MV-4-11 (cell line): ENCODE results near the gene RUNX1.

Source experiments
- DNase-seq: peaks from one replicate; lab custom pipeline; 2025; lab: John Stamatoyannopoulos, UW

RUNX1 gene

GRCh38 chr21:35048706-35049617 lies at the start of gene RUNX1:
Gene RUNX1 (minus strand): TSS chr21:35049302.
- DNase-seq = peak; percentile 100

GRCh38 chr21:35097525-35097924 lies 48.4 kb upstream of the RUNX1 start:
- no peak for DNase-seq

DNA sequence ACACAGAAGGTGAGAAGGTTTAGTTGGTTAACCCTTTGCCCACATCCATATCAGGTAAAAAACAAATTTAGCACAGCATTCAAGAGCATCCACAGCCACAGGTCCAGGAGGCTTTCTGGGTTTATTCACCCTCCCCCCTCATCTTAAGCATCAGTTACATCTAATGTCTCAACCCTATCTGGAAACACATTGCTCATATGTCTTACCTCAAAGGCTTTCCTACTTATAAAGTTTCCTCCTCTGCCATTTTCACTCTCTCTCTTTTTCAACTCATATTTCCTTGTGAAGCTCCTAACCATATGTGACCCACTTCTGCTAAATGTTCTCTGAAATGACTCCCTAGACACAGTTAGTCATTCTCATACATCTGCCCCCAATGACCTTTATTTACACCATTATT lies 47.9 kb upstream of the RUNX1 start:
- peak; percentile 63 for DNase-seq

DNA sequence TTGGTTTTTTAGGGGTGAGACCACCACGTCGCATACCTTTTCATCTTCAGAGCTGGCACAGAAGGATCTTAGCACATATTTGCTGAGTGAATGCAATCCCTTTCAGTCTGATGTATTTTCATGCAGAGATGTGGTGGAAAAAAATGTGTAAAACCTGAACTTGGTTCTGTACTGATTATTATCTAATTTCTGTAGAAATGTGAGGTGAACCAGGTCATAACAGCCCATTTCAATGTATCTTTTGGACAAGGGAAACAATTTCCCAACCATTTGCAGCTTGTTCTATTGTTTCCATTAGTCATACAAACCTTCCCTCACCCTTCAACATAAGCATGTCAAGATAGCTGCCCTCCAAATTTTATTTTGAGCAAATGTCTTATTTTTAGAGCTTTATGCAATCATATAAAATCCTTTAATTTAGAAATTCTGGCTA lies 46.8 kb upstream of the RUNX1 start:
- DNase-seq = no peak

- no peak for DNase-seq
Measured at GRCh38 chr21:35093514-35093913, 44.4 kb upstream of the RUNX1 start.

DNA sequence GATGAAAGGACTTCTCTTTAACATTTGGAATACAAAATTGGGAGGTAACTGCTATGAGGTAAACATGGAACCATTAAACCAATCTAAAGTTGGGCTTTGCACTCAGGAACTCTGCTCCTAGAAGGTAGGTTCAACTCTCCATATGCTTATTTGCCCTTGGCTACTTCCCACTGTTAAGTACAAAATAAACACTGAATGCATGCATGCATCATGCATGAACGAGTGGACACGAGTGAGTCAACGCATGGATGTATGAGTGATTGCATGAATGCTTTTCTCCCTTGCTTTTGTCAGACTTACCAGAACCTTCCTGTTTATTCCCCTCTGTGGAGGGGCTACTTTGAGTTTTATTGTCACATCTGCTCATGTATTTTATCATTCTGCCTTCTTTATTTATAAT lies 42.4 kb upstream of the RUNX1 start:
- no peak for DNase-seq

DNA sequence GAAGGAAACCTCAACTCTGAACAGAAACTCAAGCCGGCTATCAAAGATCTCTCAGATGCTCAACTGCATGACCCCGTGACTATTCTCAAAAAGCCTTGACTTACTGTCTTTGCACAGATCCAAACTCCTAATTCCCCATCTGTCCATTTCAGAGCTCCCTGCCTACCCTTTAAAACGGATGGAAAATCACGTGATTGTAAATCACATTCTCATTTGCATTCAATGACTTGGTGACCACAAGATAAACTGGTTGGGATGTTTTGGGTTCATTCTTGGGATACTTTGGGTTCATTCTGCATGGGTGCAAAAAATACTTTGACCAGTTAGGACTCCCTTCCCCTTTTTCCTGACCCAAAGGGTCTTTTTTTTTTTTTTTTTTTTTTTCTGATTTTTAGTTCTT lies 41.3 kb upstream of the RUNX1 start:
- DNase-seq = no peak

DNA sequence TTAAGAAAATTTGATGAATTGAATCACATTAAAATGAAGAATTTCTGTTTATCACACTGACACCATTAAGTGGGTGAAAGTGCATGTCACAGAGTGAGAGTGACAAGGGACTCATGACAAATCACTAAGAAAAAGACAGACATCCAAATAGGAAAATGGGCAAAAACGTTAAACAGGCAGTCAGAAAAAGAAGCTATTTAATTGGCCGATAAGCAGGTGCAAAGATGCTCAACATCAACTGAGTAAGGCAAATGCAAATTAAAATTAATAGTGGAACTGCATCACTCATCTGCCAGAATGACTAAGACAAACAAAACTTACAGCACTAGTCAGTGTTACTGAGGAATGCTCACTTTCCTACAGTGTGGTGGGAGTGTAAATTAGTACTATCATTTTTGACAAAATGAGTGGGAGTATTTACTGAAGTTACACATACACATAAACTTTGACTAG lies 39.2 kb upstream of the RUNX1 start:
- DNase-seq = no peak

GRCh38 chr21:35086357-35086756 lies 37.3 kb upstream of the RUNX1 start:
- DNase-seq = no peak

DNA sequence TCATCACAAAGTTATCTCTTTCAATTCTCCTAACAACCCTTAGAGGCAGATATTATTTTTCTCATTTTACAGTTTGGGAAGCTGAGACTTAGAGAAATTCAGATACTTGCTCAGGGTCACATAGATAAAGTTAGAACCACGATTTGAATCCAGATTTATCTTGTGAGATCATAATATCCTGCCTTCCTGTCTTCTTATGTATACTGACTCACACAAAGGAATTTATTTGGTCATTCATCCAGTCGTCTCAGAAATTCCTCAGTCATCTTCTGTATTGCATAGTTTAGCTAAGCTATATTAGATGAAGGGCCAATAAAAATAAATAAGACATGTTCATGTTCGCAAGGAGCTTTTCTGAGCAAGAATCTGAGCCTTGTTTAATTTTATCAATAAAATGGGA lies 35.8 kb upstream of the RUNX1 start:
- DNase-seq = no peak

DNA sequence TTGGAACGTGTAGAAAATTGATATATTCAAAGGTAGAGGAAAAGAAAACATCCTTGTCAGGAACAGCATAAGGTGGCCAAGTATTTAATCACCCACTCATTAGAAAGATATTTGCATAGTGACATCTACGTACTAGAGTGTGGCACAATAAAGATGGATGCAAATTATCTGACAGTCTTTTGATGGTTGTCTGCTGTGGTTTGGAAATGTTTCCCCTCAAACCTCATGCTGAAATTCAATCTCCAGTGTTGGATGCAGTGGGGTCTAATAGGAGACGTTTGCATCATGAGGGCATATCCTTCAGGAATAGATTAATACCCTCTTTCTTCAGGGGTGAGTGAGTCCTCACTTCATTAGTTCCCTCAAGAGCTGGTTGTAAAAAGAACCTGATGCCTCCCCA lies 34.1 kb upstream of the RUNX1 start:
- no peak for DNase-seq

DNA sequence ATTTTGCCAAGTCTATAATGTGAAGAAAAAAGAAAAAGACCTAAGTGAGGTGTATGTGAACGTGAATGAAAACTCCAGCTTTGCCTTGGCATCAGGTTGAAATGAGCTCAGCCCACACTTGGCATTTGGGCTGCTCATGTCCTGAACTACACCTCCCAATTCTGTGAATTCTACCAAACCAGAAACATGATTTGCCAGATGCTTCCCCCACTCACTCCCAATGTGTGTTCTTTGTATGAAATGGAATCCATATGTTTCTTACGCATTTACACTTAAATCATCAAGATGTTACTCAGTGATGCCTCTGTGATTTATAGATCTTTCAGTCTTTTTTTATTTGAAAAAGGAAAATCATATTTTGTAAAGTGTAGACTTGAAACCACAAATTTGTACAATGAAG lies 32.8 kb upstream of the RUNX1 start:
- no peak for DNase-seq

GRCh38 chr21:35079181-35079580 lies 30.1 kb upstream of the RUNX1 start:
- no peak for DNase-seq

DNA sequence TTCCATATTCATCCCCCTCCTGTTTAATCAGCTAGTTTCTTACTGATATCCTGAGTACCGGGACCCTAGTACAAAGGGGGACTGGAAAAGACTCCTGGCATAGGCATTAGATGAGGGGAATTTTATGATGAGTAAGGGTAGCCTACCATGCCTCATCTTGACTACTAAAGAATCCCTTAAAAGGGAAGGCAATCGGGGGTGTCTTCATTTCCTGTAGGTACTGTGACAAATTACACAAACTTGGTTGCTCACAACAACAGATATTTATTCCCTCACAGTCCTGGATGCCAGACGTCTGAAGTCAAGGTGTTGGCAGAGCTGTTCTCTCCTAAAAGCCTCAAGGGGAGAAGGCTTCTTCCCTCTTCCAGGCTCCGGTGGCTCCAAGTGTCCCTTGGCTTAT lies 28.9 kb upstream of the RUNX1 start:
- no peak for DNase-seq

GRCh38 chr21:35077466-35077865 lies 28.4 kb upstream of the RUNX1 start:
- no peak for DNase-seq

DNA sequence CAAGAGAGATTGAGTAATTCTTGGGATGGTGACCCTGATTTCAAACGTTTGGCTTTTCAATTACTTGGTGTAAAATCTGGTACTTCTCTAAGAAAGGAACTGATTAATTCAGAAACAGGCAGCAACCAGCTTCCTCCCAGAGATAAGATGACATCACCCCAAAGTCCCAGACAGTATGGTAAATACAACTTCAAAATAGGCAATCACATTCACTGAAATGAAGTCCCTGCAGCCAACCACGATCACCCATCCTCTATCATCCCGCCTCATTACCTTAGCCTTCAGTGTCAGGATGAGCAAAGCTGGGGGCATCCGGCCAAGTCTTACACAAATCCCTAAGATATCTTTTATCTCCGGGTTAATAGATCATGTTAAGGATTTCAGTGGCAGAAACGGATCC lies 26.4 kb upstream of the RUNX1 start:
- DNase-seq = peak; percentile 44

DNA sequence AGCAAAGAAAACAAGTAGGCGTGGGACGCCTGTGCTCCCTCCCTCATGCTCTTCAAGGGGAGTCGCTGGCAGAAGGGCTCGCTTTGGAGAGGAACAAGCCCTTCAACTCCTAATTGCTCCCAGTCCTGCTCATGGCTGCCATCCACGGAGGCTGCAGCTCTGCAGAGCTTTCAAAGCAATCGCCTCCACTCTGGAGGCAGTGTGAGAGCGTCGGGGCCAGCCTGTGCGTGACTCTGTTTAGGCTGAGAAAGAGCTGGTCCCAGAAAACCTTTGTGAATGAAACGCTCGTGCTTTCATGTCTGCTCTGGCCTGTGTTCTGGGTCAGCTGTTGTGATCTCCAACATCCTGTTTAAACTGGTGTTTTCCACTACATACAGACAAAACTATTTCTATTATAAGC lies 23.9 kb upstream of the RUNX1 start:
- no peak for DNase-seq

DNA sequence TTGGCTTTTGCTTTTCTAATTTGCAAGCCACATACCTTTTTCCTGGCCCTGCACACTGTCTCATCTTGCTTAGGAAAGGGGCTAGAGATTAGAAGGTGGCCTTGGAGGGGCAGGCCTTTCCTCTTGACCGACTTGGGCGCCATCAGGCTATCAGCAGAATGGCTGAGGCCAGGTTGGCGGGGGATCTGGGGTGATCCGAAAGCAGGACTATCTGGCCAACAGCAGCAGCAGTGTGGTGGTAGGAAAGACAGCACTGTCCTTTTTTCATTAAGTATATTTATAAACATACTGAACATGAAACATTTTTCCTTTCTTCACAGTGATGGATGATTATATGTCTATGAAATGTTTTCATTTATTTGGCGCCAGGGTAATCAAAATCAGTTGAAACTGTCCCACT lies 23.5 kb upstream of the RUNX1 start:
- no peak for DNase-seq

- no peak for DNase-seq
Measured at GRCh38 chr21:35071347-35071746, 22.2 kb upstream of the RUNX1 start.

DNA sequence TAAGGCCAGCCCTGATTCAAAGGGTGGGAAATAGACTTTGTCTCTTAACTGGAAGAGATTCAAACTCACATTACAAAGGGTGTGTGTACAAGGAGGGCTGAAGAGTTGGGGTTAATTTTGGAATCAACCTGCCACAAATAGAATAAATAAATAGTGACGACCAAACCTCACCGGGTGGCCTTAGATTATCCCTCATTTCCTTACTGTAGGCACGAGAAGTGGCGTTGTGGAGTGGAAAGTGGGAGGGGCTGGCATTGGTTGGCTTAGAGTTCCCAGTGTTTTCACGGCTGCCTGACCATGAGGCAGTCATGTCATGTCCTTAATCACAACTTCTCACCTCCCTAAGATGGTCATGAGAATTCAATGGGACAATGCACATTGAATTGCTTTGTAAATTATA lies 21.3 kb upstream of the RUNX1 start:
- no peak for DNase-seq

GRCh38 chr21:35066824-35067223 lies 17.7 kb upstream of the RUNX1 start:
- DNase-seq = no peak

DNA sequence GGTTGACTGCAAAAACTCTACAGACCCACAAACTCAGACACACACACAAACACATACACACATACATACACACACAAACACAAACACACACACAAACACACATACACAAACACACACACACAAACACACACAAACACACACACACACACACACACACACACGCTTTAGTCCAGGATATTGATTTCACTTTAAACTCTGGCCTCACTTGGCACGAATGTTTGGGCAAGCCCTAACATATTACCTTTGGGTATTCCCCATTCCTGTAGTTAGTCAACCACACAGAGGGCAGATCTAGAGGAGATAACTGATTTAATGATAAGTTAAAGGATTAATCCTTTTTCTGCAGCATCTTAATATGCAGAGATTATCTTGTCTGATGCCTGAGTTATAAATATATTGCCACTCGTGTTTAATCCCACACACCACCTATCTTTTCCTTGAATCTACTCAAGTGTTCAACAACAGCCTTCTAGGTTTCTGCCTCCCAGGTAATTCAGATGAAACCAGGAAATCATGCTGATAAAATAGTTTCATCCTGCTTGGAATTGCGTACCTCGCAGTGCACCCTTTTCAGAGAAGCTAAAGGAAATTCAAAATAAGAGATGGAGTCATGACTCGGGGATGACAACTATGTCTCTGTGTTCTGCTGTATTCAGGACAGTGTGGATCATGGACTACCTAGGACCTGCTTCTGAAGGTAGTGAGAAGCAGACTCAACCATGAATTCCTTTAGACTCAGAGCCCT lies 14.5 kb upstream of the RUNX1 start:
- no peak for DNase-seq

DNA sequence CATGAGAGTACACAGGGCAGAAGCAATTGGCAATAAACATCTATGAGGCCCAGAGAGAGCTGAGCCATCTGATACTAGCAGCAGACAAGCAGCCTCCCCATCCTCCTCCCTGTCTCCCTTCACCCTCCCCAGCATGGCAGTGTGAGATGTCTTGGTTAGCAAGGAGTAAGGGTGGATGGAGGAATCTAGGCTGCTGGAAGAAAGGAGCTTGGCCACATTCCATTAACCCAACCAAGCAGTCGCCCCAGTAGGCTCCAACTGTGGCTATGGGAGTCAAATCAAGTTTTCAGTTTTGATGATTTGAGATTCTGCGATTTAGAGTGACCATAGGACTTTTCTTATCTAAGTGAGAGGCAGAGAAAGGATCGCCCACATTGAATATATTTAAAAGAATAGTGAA lies 12.9 kb upstream of the RUNX1 start:
- DNase-seq = no peak
